GM12874 (cell line): ENCODE results near the gene CDK5RAP1.

Experiments
- CTCF ChIP-seq: IDR thresholded peaks from 2 replicates; pipeline ENCODE4 v1.5.1; 2011; ENCODE audit warnings: low read depth, mild to moderate bottlenecking, control low read depth, low read length, moderate library complexity; ENCODE audit not compliant: insufficient read depth

The CDK5RAP1 gene

GRCh38 chr20:33318096-33318429, 83.3 kb downstream of the CDK5RAP1 start:
- no peak for TF ChIP-seq CTCF

- no peak for TF ChIP-seq CTCF
Measured at GRCh38 chr20:33317424-33318095, 83.8 kb downstream of the CDK5RAP1 start.

GRCh38 chr20:33316958-33317357, 84.4 kb downstream of the CDK5RAP1 start:
- no peak for TF ChIP-seq CTCF

DNA sequence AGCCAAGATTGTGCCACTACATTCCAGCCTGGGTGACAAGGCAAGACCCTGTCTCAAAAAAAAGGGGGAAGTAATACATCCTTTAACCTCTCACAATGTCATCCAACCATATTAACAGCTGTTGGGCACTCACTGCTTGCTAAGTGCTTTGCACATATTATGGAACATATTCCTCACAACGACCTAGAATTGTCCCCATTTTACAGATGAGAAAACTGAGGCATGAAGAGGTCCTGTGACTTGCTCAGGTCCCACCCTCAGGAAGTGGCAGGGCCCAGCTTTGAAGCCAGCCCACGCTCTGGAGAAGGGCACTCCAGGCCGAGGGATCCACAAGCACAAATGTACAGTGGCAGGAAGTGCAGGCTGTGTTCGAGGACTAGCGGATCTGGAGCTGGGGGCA, 85.0 kb downstream of the CDK5RAP1 start:
- no peak for TF ChIP-seq CTCF

DNA sequence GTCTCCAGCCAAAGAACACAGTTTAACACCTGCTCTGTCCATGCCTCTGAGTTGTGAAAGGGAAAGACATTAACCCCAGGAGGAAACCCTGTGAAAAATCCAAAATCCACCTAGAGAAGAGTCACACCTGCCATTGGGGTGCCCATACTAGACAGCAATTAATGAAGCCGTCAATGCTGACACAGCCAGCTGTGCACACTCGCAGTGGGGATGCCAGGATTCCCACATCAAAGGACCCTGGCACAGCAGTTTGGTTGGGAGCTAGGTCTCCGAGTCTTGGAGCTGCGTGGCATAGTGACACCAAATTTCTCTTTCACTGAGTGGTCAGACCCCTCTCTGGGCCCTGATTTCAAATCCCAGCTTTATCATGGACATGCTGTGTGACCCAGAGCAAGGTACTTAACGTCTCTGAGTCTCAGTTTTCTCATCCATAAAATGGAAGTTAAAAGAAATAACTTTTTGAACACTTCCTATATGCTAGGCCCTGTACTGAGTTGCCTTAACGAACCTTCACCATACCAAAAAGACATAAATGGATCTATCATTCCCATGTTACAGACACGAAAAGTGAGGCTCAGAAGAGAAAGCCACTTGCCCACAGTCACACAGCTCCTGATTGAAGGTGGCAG, 87.5 kb downstream of the CDK5RAP1 start:
- TF ChIP-seq CTCF: no peak

DNA sequence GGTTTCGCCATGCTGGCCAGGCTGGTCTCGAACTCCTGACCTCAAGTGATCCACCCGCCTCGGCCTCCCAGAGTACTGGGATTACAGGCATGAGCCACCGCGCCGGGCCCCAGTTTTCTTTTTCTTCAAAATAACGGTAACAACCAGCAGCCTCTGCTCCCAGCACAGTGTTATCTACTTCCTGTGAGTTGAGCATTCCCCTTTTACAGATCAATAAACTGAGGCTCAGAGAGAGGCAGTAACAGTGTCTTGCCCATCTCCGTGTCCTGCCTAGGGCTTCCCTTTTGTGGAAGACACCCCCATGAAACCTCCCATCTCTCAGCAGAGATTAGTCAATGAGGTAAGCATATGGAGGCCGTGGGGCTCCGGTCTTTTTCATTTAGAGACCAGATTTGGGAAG, 88.7 kb downstream of the CDK5RAP1 start:
- no peak for TF ChIP-seq CTCF

GRCh38 chr20:33311996-33312395, 89.3 kb downstream of the CDK5RAP1 start:
- no peak for TF ChIP-seq CTCF
